AG10803 (cell line): ENCODE data around the gene PCDHA5.
"Not testable (repeated sequence)": the region's sequence is repeated elsewhere in the genome, so short reads cannot be mapped to it uniquely, and the experiment has no call there.

Experiments
- DNase-seq: peaks from one replicate; pipeline ENCODE4 v3.0.0; 2010; ENCODE audit warnings: low read depth
- H3K4me3 ChIP-seq: 2 replicates; pipeline ENCODE4 v1.5.1; 2011; ENCODE audit warnings: mild to moderate bottlenecking, low read length, control low read depth
- TF ChIP-seq, protein P1 (sequence below): conservative IDR thresholded peaks from 2 replicates; pipeline ENCODE4 v1.5.1; 2011; ENCODE audit warnings: mild to moderate bottlenecking, low read length, control low read depth, inconsistent platforms

The PCDHA5 gene

DNA sequence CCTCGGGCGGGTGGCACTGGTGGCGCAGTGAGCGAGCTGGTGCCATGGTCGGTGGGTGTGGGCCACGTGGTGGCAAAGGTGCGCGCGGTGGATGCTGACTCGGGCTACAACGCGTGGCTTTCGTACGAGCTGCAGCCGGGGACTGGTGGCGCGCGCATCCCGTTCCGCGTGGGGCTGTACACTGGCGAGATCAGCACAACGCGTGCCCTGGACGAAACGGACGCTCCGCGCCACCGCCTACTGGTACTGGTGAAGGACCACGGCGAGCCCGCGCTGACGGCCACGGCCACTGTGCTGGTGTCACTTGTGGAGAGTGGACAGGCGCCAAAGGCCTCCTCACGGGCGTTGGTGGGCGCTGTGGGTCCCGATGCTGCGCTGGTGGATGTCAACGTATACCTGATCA lies 12.5 kb upstream of the PCDHA5 start:
- TF ChIP-seq, protein P1, sequence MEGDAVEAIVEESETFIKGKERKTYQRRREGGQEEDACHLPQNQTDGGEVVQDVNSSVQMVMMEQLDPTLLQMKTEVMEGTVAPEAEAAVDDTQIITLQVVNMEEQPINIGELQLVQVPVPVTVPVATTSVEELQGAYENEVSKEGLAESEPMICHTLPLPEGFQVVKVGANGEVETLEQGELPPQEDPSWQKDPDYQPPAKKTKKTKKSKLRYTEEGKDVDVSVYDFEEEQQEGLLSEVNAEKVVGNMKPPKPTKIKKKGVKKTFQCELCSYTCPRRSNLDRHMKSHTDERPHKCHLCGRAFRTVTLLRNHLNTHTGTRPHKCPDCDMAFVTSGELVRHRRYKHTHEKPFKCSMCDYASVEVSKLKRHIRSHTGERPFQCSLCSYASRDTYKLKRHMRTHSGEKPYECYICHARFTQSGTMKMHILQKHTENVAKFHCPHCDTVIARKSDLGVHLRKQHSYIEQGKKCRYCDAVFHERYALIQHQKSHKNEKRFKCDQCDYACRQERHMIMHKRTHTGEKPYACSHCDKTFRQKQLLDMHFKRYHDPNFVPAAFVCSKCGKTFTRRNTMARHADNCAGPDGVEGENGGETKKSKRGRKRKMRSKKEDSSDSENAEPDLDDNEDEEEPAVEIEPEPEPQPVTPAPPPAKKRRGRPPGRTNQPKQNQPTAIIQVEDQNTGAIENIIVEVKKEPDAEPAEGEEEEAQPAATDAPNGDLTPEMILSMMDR, result no peak
- DNase-seq, result no peak
- no peak overlapping the region for H3K4me3 ChIP-seq

DNA sequence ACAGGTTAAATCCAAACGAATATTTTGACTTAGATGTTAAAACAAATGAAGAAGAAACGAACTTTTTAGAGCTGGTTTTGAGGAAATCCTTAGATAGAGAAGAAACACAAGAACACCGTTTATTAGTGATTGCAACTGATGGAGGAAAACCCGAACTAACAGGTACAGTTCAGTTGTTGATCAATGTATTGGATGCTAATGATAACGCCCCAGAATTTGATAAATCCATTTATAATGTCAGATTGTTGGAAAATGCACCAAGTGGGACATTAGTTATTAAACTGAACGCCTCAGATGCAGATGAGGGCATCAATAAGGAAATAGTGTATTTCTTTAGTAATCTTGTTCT lies 842 bp downstream of the PCDHA5 start:
- DNase-seq, result no peak

DNA sequence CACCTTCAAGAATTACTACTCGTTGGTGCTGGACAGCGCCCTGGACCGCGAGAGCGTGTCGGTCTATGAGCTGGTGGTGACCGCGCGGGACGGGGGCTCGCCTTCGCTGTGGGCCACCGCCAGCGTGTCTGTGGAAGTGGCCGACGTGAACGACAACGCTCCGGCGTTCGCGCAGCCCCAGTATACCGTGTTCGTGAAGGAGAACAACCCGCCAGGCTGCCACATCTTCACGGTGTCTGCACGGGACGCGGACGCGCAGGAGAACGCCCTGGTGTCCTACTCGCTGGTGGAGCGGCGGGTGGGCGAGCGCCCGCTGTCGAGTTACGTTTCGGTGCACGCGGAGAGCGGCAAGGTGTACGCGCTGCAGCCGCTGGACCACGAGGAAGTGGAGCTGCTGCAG lies 1.6 kb downstream of the PCDHA5 start:
- not testable (repeated sequence) for H3K4me3 ChIP-seq, DNase-seq

More for the DNA sequence above, 842 bp downstream of the PCDHA5 start:
- H3K4me3 ChIP-seq, result no peak overlapping the region
- TF ChIP-seq, protein P1, result no peak

DNA sequence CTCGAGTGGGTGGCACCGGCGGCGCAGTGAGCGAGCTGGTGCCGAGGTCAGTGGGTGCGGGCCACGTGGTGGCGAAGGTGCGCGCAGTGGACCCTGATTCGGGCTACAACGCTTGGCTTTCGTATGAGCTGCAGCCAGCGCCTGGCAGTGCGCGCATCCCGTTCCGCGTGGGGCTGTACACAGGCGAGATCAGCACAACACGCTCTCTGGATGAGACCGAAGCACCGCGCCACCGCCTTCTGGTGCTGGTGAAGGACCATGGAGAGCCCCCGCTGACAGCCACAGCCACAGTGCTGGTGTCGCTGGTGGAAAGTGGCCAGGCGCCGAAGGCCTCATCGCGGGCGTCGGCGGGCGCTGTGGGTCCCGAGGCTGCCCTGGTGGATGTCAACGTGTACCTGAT lies 2.1 kb downstream of the PCDHA5 start:
- TF ChIP-seq, protein P1, result no peak
- DNase-seq, result no peak

DNA sequence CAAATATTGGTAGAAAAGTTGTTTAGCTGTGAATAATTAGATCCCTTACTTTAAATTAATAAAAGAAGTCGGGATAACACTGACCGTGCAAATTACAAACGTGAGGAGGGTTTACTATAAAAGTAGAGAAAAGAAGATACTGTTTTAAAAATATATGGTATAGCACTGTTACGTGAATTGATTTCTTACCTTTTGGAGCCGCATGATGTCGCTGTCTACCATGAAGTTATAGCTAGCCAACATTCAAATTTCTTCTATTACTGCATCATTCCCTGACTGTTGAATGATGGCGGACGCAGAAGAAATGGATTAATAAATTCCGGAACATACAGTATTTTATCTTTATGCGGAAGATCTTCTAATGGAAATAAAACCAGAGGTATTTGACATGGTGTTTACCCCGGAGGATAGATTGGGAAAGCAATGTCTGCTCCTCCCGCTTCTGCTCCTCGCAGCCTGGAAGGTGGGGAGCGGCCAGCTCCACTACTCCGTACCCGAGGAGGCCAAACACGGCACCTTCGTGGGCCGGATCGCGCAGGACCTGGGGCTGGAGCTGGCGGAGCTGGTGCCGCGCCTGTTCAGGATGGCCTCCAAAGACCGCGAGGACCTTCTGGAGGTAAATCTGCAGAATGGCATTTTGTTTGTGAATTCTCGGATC lies 6.4 kb downstream of the PCDHA5 start, which contains the start of gene PCDHA6:
TSS of gene PCDHA6 (plus strand) at position 257 of the 658 bp plus-strand sequence. CDS start at position 389, 132 bp downstream.
- no peak within 1 kb of the TSS; the same call in 1 of the 2 replicates for H3K4me3 ChIP-seq
- TF ChIP-seq, protein P1, result 0 out of 2 replicates have a peak, but pooled peaks have one; percentile 15
- no peak for DNase-seq

More for the DNA sequence above, 2.1 kb downstream of the PCDHA5 start:
- no peak overlapping the region for H3K4me3 ChIP-seq

DNA sequence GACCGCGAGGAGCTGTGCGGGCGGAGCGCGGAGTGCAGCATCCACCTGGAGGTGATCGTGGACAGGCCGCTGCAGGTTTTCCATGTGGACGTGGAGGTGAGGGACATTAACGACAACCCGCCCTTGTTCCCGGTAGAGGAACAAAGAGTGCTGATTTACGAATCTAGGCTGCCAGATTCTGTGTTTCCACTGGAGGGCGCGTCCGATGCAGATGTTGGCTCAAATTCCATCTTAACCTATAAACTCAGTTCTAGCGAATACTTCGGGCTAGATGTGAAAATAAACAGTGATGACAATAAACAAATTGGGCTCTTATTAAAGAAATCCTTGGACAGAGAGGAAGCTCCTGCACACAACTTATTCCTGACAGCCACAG lies 6.9 kb downstream of the PCDHA5 start:
- H3K4me3 ChIP-seq, result no peak overlapping the region
- DNase-seq, result no peak
- TF ChIP-seq, protein P1, result no peak

DNA sequence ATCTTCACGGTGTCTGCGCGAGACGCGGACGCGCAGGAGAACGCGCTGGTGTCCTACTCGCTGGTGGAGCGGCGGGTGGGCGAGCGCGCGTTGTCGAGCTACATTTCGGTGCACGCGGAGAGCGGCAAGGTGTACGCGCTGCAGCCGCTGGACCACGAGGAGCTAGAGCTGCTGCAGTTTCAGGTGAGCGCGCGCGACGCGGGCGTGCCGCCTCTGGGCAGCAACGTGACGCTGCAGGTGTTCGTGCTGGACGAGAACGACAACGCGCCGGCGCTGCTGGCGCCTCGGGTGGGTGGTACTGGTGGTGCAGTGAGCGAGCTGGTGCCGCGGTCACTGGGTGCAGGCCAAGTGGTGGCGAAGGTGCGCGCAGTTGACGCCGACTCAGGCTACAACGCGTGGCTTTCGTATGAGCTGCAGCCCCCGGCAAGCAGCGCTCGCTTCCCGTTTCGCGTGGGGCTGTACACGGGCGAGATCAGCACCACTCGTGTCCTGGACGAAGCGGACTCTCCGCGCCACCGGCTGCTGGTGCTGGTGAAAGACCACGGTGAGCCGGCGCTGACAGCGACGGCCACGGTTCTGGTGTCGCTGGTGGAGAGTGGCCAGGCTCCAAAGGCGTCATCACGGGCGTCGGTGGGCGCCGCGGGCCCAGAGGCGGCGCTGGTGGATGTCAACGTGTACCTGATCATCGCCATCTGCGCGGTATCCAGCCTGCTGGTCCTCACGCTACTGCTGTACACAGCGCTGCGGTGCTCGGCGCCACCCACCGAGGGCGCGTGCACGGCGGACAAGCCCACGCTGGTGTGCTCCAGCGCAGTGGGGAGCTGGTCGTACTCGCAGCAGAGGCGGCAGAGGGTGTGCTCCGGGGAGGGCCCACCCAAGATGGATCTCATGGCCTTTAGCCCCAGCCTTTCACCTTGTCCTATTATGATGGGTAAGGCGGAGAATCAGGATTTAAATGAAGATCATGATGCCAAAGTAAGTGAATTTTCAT lies 8.4 kb downstream of the PCDHA5 start:
- not testable (repeated sequence) for DNase-seq, H3K4me3 ChIP-seq

DNA sequence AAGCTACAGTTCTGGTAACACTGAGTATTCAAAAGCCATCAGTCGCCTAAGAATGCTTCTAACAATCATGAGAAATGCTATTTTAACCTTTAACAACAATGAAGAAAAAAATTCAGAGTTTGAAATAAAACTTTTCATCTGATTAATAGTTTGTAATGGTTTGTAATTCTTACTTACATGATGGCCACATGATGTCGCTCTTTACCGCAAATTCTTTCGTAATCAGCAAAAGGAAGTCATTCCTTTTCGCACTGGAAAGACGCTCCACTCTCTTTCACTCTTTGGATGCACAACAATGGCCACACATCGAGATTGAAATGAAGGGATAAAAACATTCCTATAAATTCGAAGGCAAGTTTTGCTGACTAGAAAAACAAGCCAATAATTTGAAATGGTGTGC lies 12.6 kb downstream of the PCDHA5 start, which contains the start of gene PCDHA7:
TSS of gene PCDHA7 (plus strand) at position 277 of the 400 bp plus-strand sequence. CDS start at position 392, 115 bp downstream.
- TF ChIP-seq, protein P1, result peak; percentile 18; the same call in 1 of the 2 replicates
- peak within 1 kb of the TSS; percentile 32 for H3K4me3 ChIP-seq
- peak; percentile 35 for DNase-seq

DNA sequence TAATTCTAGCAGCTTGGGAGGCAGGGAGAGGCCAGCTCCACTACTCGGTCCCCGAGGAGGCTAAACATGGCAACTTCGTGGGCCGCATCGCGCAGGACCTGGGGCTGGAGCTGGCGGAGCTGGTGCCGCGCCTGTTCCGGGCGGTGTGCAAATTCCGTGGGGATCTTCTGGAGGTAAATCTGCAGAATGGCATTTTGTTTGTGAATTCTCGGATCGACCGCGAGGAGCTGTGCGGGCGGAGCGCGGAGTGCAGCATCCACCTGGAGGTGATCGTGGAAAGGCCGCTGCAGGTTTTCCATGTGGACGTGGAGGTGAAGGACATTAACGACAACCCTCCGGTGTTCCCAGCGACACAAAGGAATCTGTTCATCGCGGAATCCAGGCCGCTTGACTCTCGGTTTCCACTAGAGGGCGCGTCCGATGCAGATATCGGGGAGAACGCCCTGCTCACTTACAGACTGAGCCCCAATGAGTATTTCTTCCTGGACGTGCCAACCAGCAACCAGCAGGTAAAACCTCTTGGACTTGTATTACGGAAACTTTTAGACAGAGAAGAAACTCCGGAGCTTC lies 13.1 kb downstream of the PCDHA5 start:
- DNase-seq, result not testable (repeated sequence)
- peak overlapping the region; percentile 32 for H3K4me3 ChIP-seq
